Measurements from ENCODE around the gene SAT2. TPM values are rescaled to one million over a fixed set of nuclear protein-coding genes. Genes with fewer than 3 reads are reported as not detected.

The SAT2 gene
- total RNA-seq, 1 experiment from 2014 or later, result 54.9 TPM

DNA sequence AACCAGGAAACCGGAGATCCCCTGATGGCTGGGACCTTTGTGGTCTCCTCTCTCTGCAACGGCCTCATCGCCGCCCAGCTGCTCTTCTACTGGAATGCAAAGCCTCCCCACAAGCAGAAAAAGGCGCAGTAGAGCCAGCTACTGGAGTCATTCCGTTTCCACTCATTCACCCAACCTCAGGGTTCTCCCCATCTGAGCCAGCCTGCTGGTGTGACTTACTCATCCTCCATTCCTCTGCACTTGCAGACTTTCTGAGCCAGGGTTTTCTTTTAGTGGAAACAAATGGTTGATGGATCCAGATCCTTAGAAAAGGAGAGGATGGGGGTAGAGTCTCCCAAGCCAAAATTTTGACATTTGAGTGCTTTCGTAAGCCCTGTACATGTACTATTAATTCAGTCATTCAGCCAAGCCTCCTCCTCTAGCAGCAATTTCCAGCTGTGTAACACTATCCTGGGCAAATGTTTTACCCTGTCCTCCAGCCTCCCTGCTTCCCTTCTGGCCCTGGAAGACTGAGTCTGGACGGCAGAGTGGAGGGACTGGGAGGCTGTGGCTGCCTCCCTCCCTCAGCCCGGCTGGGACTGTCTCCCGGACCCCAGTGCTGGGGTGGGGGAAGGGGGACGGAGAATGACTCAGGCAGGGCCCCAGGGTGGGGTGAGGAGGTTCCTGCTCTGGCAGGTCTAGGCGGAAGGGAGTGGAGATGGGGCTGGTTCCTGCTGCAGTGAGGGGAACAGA, 40.0 kb downstream of the SAT2 start:
- POLR2A ChIA-PET, result interaction anchor here (0.8 kb wide), 1 partner anchor 100 kb away, joined by 3 read pairs; the partner anchor contains the start of gene TP53
- Histone ChIP-seq H2AFZ (ENCODE audit: low read depth, low read length, poor library complexity, severe bottlenecking) (no peak overlapping the region), H3K27ac (ENCODE audit: low read depth, low read length) (peak overlapping the region; percentile 53), H3K9ac (ENCODE audit: low read length) (no peak overlapping the region), H3K36me3 (ENCODE audit: control insufficient read depth in 1 of 2, insufficient read depth in 2 of 2, low read length in 2 of 2) (peaks cover 15 to 34% of the 10 kb centered on the region in 2 experiments; a peak in 3 of 4 replicates), H3K27me3 (ENCODE audit: insufficient read depth, low read length) (no peaks in the 10 kb centered on the region), H3K79me2 (ENCODE audit: insufficient read depth, low read length) (peaks cover 37% of the 10 kb centered on the region), H3K4me2 (ENCODE audit: low read length) (no peak overlapping the region), H3K4me1 (ENCODE audit: control insufficient read depth in 1 of 2, insufficient read depth in 2 of 2, low read length in 2 of 2) (peaks cover 8 to 42% of the 10 kb centered on the region in 2 experiments), H3K4me3 (replicated peaks in 1 of 2; ENCODE audit: low read depth in 1 of 2, low read length in 2 of 2) (no peak overlapping the region), H3K9me2 (ENCODE audit: insufficient read depth) (no peaks in the 10 kb centered on the region), H3K9me3 (ENCODE audit: control insufficient read depth in 1 of 2, insufficient read depth in 1 of 2, low read depth in 1 of 2, low read length in 2 of 2) (no peaks in the 10 kb centered on the region), H4K20me1 (ENCODE audit: insufficient read depth) (no peaks in the 10 kb centered on the region)
- CTCF ChIA-PET, result interaction anchor here (0.6 to 4.9 kb wide), 4 partner anchors 12 to 100 kb away, joined by 3 to 39 read pairs (median 4); partner anchors contain the start of genes TP53 and WRAP53
- BruUV-seq (replicated peaks), result no TSS peak
- DNase-seq (ENCODE audit: low read depth, low spot score) (no peak), ATAC-seq (no peak)
- intact Hi-C loops (cut with micrococcal nuclease), result no loop called here
- TF ChIP-seq ZNF274 (IDR thresholded peaks at IDR 0.05; ENCODE audit: low read depth, low read length) (no peak), SRF (IDR thresholded peaks at IDR 0.05; ENCODE audit: low read depth) (no peak), CBX3 (IDR thresholded peaks at IDR 0.05; ENCODE audit: low read depth) (no peak)
- RAD21 ChIA-PET (ENCODE audit: low non-redundant PET in 1 of 2, low total read pairs in 2 of 2, uncharacterized antibody in 2 of 2, unreplicated experiment in 2 of 2), result interaction anchor here in 1 of 2 experiments (0.9 kb wide), 1 partner anchor 45 kb away, joined by 3 read pairs; no protein-coding TSS in a partner anchor

DNA sequence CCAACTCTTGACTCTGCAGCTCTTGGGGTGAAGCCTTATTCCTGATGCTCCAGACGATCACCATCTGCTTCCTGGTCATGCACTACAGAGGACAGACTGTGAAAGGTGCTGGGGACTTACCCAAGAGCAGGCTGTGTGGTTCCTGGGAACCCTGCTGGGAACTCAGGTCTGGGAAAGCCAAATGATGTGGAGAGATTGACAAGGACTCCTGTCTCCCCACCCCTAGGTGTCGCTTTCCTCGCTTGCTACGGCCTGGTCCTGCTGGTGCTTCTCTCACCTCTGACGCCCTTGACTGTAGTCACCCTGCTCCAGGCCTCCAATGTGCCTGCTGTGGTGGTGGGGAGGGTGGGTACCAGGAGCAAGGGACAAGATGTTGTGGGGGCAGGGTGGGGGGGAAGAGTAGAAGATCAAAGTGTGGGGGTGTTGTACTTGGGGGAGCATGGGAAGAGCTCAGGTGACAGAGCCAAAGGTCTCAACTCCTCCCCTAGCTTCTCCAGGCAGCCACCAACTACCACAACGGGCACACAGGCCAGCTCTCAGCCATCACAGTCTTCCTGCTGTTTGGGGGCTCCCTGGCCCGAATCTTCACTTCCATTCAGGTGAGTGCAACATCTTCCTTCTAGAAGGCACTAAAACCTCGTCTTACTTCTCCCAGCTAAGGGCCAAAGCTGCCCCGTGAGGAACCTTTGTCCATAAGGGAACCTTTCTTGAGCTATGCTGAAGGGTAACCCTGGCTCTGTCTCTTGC, 40.8 kb downstream of the SAT2 start:
- ATAC-seq, result peak; percentile 53
- CTCF ChIA-PET, result interaction anchor here (0.6 to 4.9 kb wide), 4 partner anchors 13 to 101 kb away, joined by 3 to 39 read pairs (median 4); partner anchors contain the start of genes TP53 and WRAP53
- intact Hi-C loops (cut with micrococcal nuclease), result no loop called here

More for the DNA sequence above, 40.8 kb downstream of the SAT2 start:
- no peaks in the 10 kb centered on the region for H3K9me2 ChIP-seq (ENCODE audit: insufficient read depth)
- TF ChIP-seq RAD21 (IDR thresholded peaks at IDR 0.05; ENCODE audit: low read depth) (peak; percentile 64), REST (IDR thresholded peaks at IDR 0.05; ENCODE audit: low read depth) (no peak), CBX3 (IDR thresholded peaks at IDR 0.05; ENCODE audit: low read depth) (no peak), TCF7L2 (IDR thresholded peaks at IDR 0.05; ENCODE audit: borderline replicate concordance, extremely low read depth, insufficient read depth, insufficient read length) (peak; percentile 17), JUND (IDR thresholded peaks at IDR 0.05) (no peak)
- TF ChIP-seq, protein P1, sequence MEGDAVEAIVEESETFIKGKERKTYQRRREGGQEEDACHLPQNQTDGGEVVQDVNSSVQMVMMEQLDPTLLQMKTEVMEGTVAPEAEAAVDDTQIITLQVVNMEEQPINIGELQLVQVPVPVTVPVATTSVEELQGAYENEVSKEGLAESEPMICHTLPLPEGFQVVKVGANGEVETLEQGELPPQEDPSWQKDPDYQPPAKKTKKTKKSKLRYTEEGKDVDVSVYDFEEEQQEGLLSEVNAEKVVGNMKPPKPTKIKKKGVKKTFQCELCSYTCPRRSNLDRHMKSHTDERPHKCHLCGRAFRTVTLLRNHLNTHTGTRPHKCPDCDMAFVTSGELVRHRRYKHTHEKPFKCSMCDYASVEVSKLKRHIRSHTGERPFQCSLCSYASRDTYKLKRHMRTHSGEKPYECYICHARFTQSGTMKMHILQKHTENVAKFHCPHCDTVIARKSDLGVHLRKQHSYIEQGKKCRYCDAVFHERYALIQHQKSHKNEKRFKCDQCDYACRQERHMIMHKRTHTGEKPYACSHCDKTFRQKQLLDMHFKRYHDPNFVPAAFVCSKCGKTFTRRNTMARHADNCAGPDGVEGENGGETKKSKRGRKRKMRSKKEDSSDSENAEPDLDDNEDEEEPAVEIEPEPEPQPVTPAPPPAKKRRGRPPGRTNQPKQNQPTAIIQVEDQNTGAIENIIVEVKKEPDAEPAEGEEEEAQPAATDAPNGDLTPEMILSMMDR (IDR thresholded peaks at IDR 0.05 in 2 of 3, conservative IDR thresholded peaks at IDR 0.05 in 1 of 3; ENCODE audit: borderline replicate concordance in 1 of 3, insufficient read depth in 1 of 3, low read depth in 2 of 3, low read length in 2 of 3), result peak in 2 of 3 experiments; percentile 68 to 78; a peak in 5 of 6 replicates
- H3K36me3 ChIP-seq (ENCODE audit: control insufficient read depth in 1 of 2, insufficient read depth in 2 of 2, low read length in 2 of 2), result peaks cover 9 to 40% of the 10 kb centered on the region in 2 experiments; a peak in 3 of 4 replicates
- DNase-seq (ENCODE audit: low read depth, low spot score), result peak; percentile 58
- ChIA-PET POLR2A (interaction anchor here (0.8 kb wide), 1 partner anchor 100 kb away, joined by 3 read pairs; the partner anchor contains the start of gene TP53), RAD21 (ENCODE audit: low non-redundant PET in 1 of 2, low total read pairs in 2 of 2, uncharacterized antibody in 2 of 2, unreplicated experiment in 2 of 2) (interaction anchor here in 1 of 2 experiments (0.9 kb wide), 1 partner anchor 45 kb away, joined by 3 read pairs; no protein-coding TSS in a partner anchor)
- BruUV-seq (replicated peaks), result no TSS peak
- H3K79me2 ChIP-seq (ENCODE audit: insufficient read depth, low read length), result peaks cover 44% of the 10 kb centered on the region
- H4K20me1 ChIP-seq (ENCODE audit: insufficient read depth), result no peaks in the 10 kb centered on the region
- H3K9ac ChIP-seq (ENCODE audit: low read length), result no peak overlapping the region
- H3K4me1 ChIP-seq (ENCODE audit: control insufficient read depth in 1 of 2, insufficient read depth in 2 of 2, low read length in 2 of 2), result peaks cover 11 to 43% of the 10 kb centered on the region in 2 experiments
- H3K4me3 ChIP-seq (replicated peaks in 1 of 2; ENCODE audit: low read depth in 1 of 2, low read length in 2 of 2), result no peak overlapping the region
- H3K9me3 ChIP-seq (ENCODE audit: control insufficient read depth in 1 of 2, insufficient read depth in 1 of 2, low read depth in 1 of 2, low read length in 2 of 2), result no peaks in the 10 kb centered on the region
- H3K27ac ChIP-seq (ENCODE audit: low read depth, low read length), result peak overlapping the region; percentile 53
- no peak overlapping the region for H2AFZ ChIP-seq (ENCODE audit: low read depth, low read length, poor library complexity, severe bottlenecking)
- H3K27me3 ChIP-seq (ENCODE audit: insufficient read depth, low read length), result no peaks in the 10 kb centered on the region
- 0 out of 2 replicates have a peak overlapping the region, but pooled peaks have one; percentile 1 for H3K4me2 ChIP-seq (ENCODE audit: low read length)

Measured in HCT116 (cell line).